Measurements from ENCODE around the gene AJAP1. TPM values are rescaled to one million over a fixed set of nuclear protein-coding genes. Genes with fewer than 3 reads are reported as not detected.

Gene AJAP1
- total and polyA plus RNA-seq, 3 donors from 2014 or later: 5.0 to 5.8 (median 5.4) TPM

GRCh38 chr1:4699376-4700301 is 45.2 kb downstream of the AJAP1 start:
- no peak for TF ChIP-seq CTCF (IDR thresholded peaks at IDR 0.05)
- WGBS, 2 donors: 65% methylated on average over 21 of the region's 21 CpGs
- intact Hi-C loops (cut with DNase I; ENCODE audit: low total_unique reads): no loop called here
- Histone ChIP-seq H3K27me3 (no peaks in the 10 kb centered on the region), H3K4me3 (no peak overlapping the region), H3K36me3 (ENCODE audit: low read depth, missing control alignments) (no peaks in the 10 kb centered on the region), H3K9me3 (no peaks in the 10 kb centered on the region), H3K4me1 (no peaks in the 10 kb centered on the region), H3K27ac (no peak overlapping the region)
- no peak for DNase-seq

- no peak overlapping the region for H3K4me3 ChIP-seq
- no peaks in the 10 kb centered on the region for H3K27me3 ChIP-seq
- H3K36me3 ChIP-seq (ENCODE audit: low read depth, missing control alignments): no peaks in the 10 kb centered on the region
- TF ChIP-seq POLR2A (IDR thresholded peaks at IDR 0.05) (no peak), CTCF (IDR thresholded peaks at IDR 0.05) (no peak)
- no peaks in the 10 kb centered on the region for H3K4me1 ChIP-seq
- intact Hi-C loops (cut with DNase I; ENCODE audit: low total_unique reads): no loop called here
- no peak overlapping the region for H3K27ac ChIP-seq
- no peak for DNase-seq
- no peaks in the 10 kb centered on the region for H3K9me3 ChIP-seq
- WGBS, 2 donors: 79 to 81% methylated on average over 11 to 13 of the region's 13 CpGs
These were observed 46.4 kb downstream of the AJAP1 start for GRCh38 chr1:4700801-4701200.

GRCh38 chr1:4701276-4701675 is 46.9 kb downstream of the AJAP1 start:
- Histone ChIP-seq H3K27me3 (no peaks in the 10 kb centered on the region), H3K9me3 (no peaks in the 10 kb centered on the region), H3K4me1 (no peaks in the 10 kb centered on the region), H3K4me3 (no peak overlapping the region), H3K36me3 (ENCODE audit: low read depth, missing control alignments) (no peaks in the 10 kb centered on the region), H3K27ac (no peak overlapping the region)
- intact Hi-C loops (cut with DNase I; ENCODE audit: low total_unique reads): no loop called here
- no peak for DNase-seq
- 92 to 95% methylated on average over 8 to 9 of the region's 9 CpGs for WGBS, 2 donors
- no peak for TF ChIP-seq CTCF (IDR thresholded peaks at IDR 0.05)
- TF ChIP-seq POLR2A (IDR thresholded peaks at IDR 0.05): no peak

GRCh38 chr1:4702464-4702863 is 48.1 kb downstream of the AJAP1 start:
- Histone ChIP-seq H3K4me3 (no peak overlapping the region), H3K9me3 (no peaks in the 10 kb centered on the region), H3K36me3 (ENCODE audit: low read depth, missing control alignments) (no peaks in the 10 kb centered on the region), H3K4me1 (no peaks in the 10 kb centered on the region), H3K27ac (no peak overlapping the region), H3K27me3 (no peaks in the 10 kb centered on the region)
- DNase-seq: no peak
- 90 to 100% methylated on average over 4 to 12 of the region's 12 CpGs for WGBS, 2 donors
- TF ChIP-seq CTCF (IDR thresholded peaks at IDR 0.05): no peak
- no peak for TF ChIP-seq POLR2A (IDR thresholded peaks at IDR 0.05)
- intact Hi-C loops (cut with DNase I; ENCODE audit: low total_unique reads): no loop called here

GRCh38 chr1:4702932-4703331 is 48.5 kb downstream of the AJAP1 start:
- no peak for TF ChIP-seq CTCF (IDR thresholded peaks at IDR 0.05)
- no peak for TF ChIP-seq POLR2A (IDR thresholded peaks at IDR 0.05)
- Histone ChIP-seq H3K27me3 (no peaks in the 10 kb centered on the region), H3K27ac (no peak overlapping the region), H3K4me3 (no peak overlapping the region), H3K9me3 (no peaks in the 10 kb centered on the region), H3K36me3 (ENCODE audit: low read depth, missing control alignments) (no peaks in the 10 kb centered on the region), H3K4me1 (no peaks in the 10 kb centered on the region)
- WGBS, 2 donors: 86 to 88% methylated on average over 16 of the region's 16 CpGs
- intact Hi-C loops (cut with DNase I; ENCODE audit: low total_unique reads): no loop called here
- no peak for DNase-seq

Data from testis (tissue), 3 donors.